Trophoblast cell (in vitro differentiated cells and primary cell): ENCODE data around the gene RFC4.
A peak's percentile ranks its signal among the peaks of the same experiment; 100 is the strongest.

Experiments
- DNase-seq, 2 donors: peaks; one replicate each; pipeline ENCODE4 v3.0.0-alpha.2; 2016
- H2AFZ ChIP-seq: 2 replicates; pipeline ENCODE4 v1.6.1; 2013; ENCODE audit warnings: low read length, moderate library complexity, mild to moderate bottlenecking; ENCODE audit not compliant: insufficient read depth, poor library complexity
- H2AK5ac ChIP-seq: 2 replicates; pipeline ENCODE4 v1.6.1; 2013; ENCODE audit warnings: mild to moderate bottlenecking, low read length
- H2BK120ac ChIP-seq: 2 replicates; pipeline ENCODE4 v1.6.1; 2013; ENCODE audit warnings: low read length, mild to moderate bottlenecking, moderate library complexity; ENCODE audit not compliant: insufficient read depth, poor library complexity
- H2BK12ac ChIP-seq: 2 replicates; pipeline ENCODE4 v1.6.1; 2013; ENCODE audit warnings: mild to moderate bottlenecking, low read length, moderate library complexity
- H2BK5ac ChIP-seq: 2 replicates; pipeline ENCODE4 v1.6.1; 2013; ENCODE audit warnings: low read length, low read depth, moderate library complexity, mild to moderate bottlenecking; ENCODE audit not compliant: poor library complexity
- H3K14ac ChIP-seq: 2 replicates; pipeline ENCODE4 v1.6.1; 2013; ENCODE audit warnings: mild to moderate bottlenecking, low read length
- H3K18ac ChIP-seq: 2 replicates; pipeline ENCODE4 v1.6.1; 2013; ENCODE audit warnings: mild to moderate bottlenecking, low read length
- H3K23ac ChIP-seq: 2 replicates; pipeline ENCODE4 v1.6.1; 2013; ENCODE audit warnings: low read length
- H3K27ac ChIP-seq: 2 replicates; pipeline ENCODE4 v1.5.1; 2013; ENCODE audit warnings: low read depth, mild to moderate bottlenecking, inconsistent platforms, low read length, moderate library complexity
- H3K27me3 ChIP-seq: 2 replicates; pipeline ENCODE4 v1.6.1; 2013; ENCODE audit warnings: inconsistent platforms, mild to moderate bottlenecking, low read length, moderate library complexity; ENCODE audit not compliant: insufficient read depth
- H3K36me3 ChIP-seq, 2 experiments: 1 replicate in 1 of 2; 2 replicates in 1 of 2; pipeline ENCODE4 v1.6.1; 2013; ENCODE audit warnings: low read length in 2 of 2, mild to moderate bottlenecking in 2 of 2, moderate library complexity in 1 of 2; ENCODE audit not compliant: insufficient read depth in 2 of 2, control insufficient read depth in 1 of 2
- H3K4ac ChIP-seq: 2 replicates; pipeline ENCODE4 v1.6.1; 2013; ENCODE audit warnings: low read depth, mild to moderate bottlenecking, low read length, moderate library complexity
- H3K4me1 ChIP-seq, 2 experiments: 1 replicate in 1 of 2; 2 replicates in 1 of 2; pipeline ENCODE4 v1.6.1; 2013; ENCODE audit warnings: low read length in 2 of 2, mild to moderate bottlenecking in 2 of 2, moderate library complexity in 1 of 2; ENCODE audit not compliant: insufficient read depth in 2 of 2, control insufficient read depth in 1 of 2
- H3K4me2 ChIP-seq: 2 replicates; pipeline ENCODE4 v1.6.1; 2013; ENCODE audit warnings: inconsistent platforms, mild to moderate bottlenecking, low read length, moderate library complexity
- H3K4me3 ChIP-seq: 2 replicates; pipeline ENCODE4 v1.5.1; 2013; ENCODE audit warnings: mild to moderate bottlenecking, low read depth, low read length, inconsistent platforms
- H3K79me1 ChIP-seq: one replicate; pipeline ENCODE4 v1.6.1; 2013; ENCODE audit warnings: low read length
- H3K79me2 ChIP-seq: 2 replicates; pipeline ENCODE4 v1.6.1; 2013; ENCODE audit warnings: low read length, mild to moderate bottlenecking; ENCODE audit not compliant: control insufficient read depth, insufficient read depth, poor library complexity
- H3K9ac ChIP-seq: 2 replicates; pipeline ENCODE4 v1.6.1; 2013; ENCODE audit warnings: mild to moderate bottlenecking, low read length
- H3K9me3 ChIP-seq: 2 replicates; pipeline ENCODE4 v1.6.1; 2013; ENCODE audit warnings: low read depth, mild to moderate bottlenecking, control low read depth, inconsistent platforms, low read length; ENCODE audit not compliant: insufficient read depth
- H4K12ac ChIP-seq: 2 replicates; pipeline ENCODE4 v1.6.1; 2013; ENCODE audit warnings: low read depth, mild to moderate bottlenecking, low read length, moderate library complexity
- H4K8ac ChIP-seq: 2 replicates; pipeline ENCODE4 v1.6.1; 2013; ENCODE audit warnings: low read depth, mild to moderate bottlenecking, low read length, moderate library complexity
- H4K91ac ChIP-seq: one replicate; pipeline ENCODE4 v1.6.1; 2013; ENCODE audit warnings: low read depth, mild to moderate bottlenecking, low read length, moderate library complexity
- WGBS: extraction: QIAGEN DNeasy Blood & Tissue Kit; methylation state at CpG from one replicate; pipeline ENCODE4 v1.1.7; 2013; ENCODE audit warnings: missing lambda C conversion rate; ENCODE audit not compliant: insufficient read length, insufficient coverage; ENCODE audit errors: extremely low coverage; 5-methylcytosine and 5-hydroxymethylcytosine counted together

Gene RFC4

GRCh38 chr3:186844908-186845307 is 38.6 kb upstream of the RFC4 start:
- no peak overlapping the region for H4K12ac ChIP-seq
- H3K27ac ChIP-seq, result no peak overlapping the region

DNA sequence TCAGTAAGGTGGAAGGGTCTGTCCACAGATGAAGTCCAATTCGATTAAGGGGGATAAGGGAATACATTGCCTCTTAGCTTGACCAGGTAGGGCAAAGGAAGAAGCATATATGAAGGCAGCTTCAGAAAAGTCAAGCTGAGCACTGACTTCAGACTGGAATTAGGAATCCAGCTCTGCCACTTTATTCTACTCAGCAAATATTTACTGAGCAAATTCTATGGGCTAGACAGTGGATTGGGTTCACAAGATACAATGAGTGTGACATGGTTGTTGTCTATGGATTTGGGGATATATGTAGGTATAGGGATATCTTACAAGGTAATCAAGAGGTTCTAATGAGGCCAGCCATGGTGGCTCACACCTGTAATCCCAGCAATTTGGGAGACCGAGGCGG is 36.8 kb upstream of the RFC4 start:
- no peak overlapping the region for H3K18ac ChIP-seq
- no peak overlapping the region for H4K91ac ChIP-seq
- H3K4me2 ChIP-seq, result no peak overlapping the region
- H4K8ac ChIP-seq, result no peak overlapping the region
- H3K79me1 ChIP-seq, result no peaks in the 10 kb centered on the region
- no peak overlapping the region for H3K9ac ChIP-seq
- peaks cover 2% of the 10 kb centered on the region for H3K27me3 ChIP-seq
- no peak overlapping the region for H3K4me3 ChIP-seq
- H2BK120ac ChIP-seq, result no peak overlapping the region
- H3K4me1 ChIP-seq, result peaks cover 4 to 9% of the 10 kb centered on the region in 2 experiments
- H2BK5ac ChIP-seq, result no peak overlapping the region
- no peak overlapping the region for H3K4ac ChIP-seq
- WGBS, result no CpG with 5 or more reads among the region's 3 CpGs
- H2AFZ ChIP-seq, result no peak overlapping the region
- H3K14ac ChIP-seq, result no peak overlapping the region
- H3K79me2 ChIP-seq, result no peaks in the 10 kb centered on the region
- H3K9me3 ChIP-seq, result peaks cover 1% of the 10 kb centered on the region
- DNase-seq, result peak in 1 of 2 donors; percentile 16
- H3K23ac ChIP-seq, result no peak overlapping the region
- H2BK12ac ChIP-seq, result no peak overlapping the region
- H3K27ac ChIP-seq, result no peak overlapping the region
- no peaks in the 10 kb centered on the region for H3K36me3 ChIP-seq
- H4K12ac ChIP-seq, result no peak overlapping the region
- H2AK5ac ChIP-seq, result no peak overlapping the region

More at GRCh38 chr3:186844908-186845307, 38.6 kb upstream of the RFC4 start:
- no peaks in the 10 kb centered on the region for H3K36me3 ChIP-seq
- no peak overlapping the region for H3K4me2 ChIP-seq
- H3K4me3 ChIP-seq, result peak overlapping the region; percentile 46
- no peak overlapping the region for H3K18ac ChIP-seq
- H3K4me1 ChIP-seq, result peaks cover 4 to 7% of the 10 kb centered on the region in 2 experiments
- no peaks in the 10 kb centered on the region for H3K79me2 ChIP-seq
- no peak overlapping the region for H3K4ac ChIP-seq
- no peak overlapping the region for H2AK5ac ChIP-seq
- no peak overlapping the region for H2AFZ ChIP-seq
- H2BK12ac ChIP-seq, result no peak overlapping the region
- no peak overlapping the region for H3K14ac ChIP-seq
- no peak overlapping the region for H4K91ac ChIP-seq
- peaks cover 2% of the 10 kb centered on the region for H3K27me3 ChIP-seq
- no peak overlapping the region for H2BK120ac ChIP-seq
- no peak overlapping the region for H4K8ac ChIP-seq
- no peak overlapping the region for H2BK5ac ChIP-seq
- no peaks in the 10 kb centered on the region for H3K79me1 ChIP-seq
- DNase-seq, result no peak
- 100% methylated on average over 3 of the region's 11 CpGs for WGBS
- no peak overlapping the region for H3K9ac ChIP-seq
- H3K23ac ChIP-seq, result no peak overlapping the region
- peaks cover 1% of the 10 kb centered on the region for H3K9me3 ChIP-seq

DNA sequence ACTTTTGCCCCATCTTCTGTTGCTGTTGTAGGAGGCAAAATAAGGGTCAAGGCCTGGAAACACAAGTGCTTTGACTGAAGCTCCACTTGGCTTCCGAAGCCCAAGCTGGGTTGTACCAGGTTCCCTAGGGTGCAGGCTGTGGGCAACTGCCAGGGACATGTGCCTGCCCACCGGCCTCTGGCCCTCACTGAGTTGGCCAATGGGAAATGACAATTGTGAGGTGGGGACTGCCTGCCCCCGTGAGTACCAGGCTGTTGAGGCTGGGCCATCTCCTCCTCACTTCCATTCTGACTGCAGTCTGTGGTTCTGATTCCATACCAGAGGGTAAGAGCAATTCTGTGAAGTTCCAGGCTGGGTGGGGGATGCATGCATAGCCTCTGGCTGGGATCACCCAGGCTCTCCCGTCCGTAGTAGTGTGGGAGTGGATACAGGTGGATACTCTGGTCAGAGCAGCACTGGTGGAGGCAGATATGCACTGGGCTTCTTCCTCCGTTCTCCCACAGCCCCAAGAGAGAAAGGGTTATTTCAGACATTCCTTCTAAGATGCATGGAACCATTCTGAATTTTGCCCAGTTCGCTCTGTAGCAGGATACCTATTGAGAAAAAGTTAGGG is 36.2 kb upstream of the RFC4 start, which contains the start of gene ADIPOQ:
ADIPOQ (plus strand) TSS at position 285 of the 613 bp plus-strand sequence. CDS start 10,349 bp downstream, outside the sequence.
- no peak within 1 kb of the TSS for H3K4ac ChIP-seq
- no peak within 1 kb of the TSS for H2BK12ac ChIP-seq
- no peak within 1 kb of the TSS for H3K4me3 ChIP-seq
- no peak within 1 kb of the TSS for H2AK5ac ChIP-seq
- H4K91ac ChIP-seq, result no peak within 1 kb of the TSS
- no peak within 1 kb of the TSS for H2BK5ac ChIP-seq
- no peaks in the 10 kb centered on the region for H3K79me1 ChIP-seq
- H4K12ac ChIP-seq, result no peak within 1 kb of the TSS
- H3K18ac ChIP-seq, result no peak within 1 kb of the TSS
- H3K9ac ChIP-seq, result no peak within 1 kb of the TSS
- H3K79me2 ChIP-seq, result no peaks in the 10 kb centered on the region
- H4K8ac ChIP-seq, result no peak within 1 kb of the TSS
- no peak within 1 kb of the TSS for H2AFZ ChIP-seq
- no CpG with 5 or more reads among the region's 7 CpGs for WGBS
- no peak within 1 kb of the TSS for H3K27ac ChIP-seq
- peaks cover 1% of the 10 kb centered on the region for H3K9me3 ChIP-seq
- no peaks in the 10 kb centered on the region for H3K36me3 ChIP-seq
- H3K27me3 ChIP-seq, result peaks cover 2% of the 10 kb centered on the region
- H3K4me1 ChIP-seq, result peaks cover 4 to 9% of the 10 kb centered on the region in 2 experiments
- H3K14ac ChIP-seq, result no peak within 1 kb of the TSS
- DNase-seq, result no peak
- no peak within 1 kb of the TSS for H3K23ac ChIP-seq
- no peak within 1 kb of the TSS for H2BK120ac ChIP-seq
- no peak within 1 kb of the TSS for H3K4me2 ChIP-seq

DNA sequence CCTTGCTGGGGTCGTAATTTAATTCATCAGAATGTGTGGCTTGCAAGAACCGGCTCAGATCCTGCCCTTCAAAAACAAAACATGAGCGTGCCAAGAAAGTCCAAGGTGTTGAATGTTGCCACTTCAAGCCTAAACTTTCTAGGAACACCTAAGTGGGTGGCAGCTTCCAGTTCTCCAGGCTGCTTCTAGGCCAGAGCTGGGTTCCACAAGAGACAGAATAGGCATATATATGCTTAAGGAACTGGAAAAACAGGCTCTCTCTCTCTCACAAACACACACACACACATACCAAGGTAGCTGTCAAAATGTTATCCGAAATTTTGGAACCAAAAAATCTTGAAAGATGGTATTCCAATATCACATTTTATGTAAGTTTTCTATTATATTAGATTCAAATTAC is 35.3 kb upstream of the RFC4 start:
- Histone ChIP-seq H3K4me3 (no peak overlapping the region), H3K14ac (no peak overlapping the region), H2AK5ac (no peak overlapping the region), H3K36me3 (no peaks in the 10 kb centered on the region), H4K12ac (no peak overlapping the region), H3K4me1 (peaks cover 4 to 9% of the 10 kb centered on the region in 2 experiments), H3K27me3 (peaks cover 2% of the 10 kb centered on the region), H3K4me2 (no peak overlapping the region), H3K9me3 (peaks cover 1% of the 10 kb centered on the region), H3K23ac (no peak overlapping the region), H3K79me1 (no peaks in the 10 kb centered on the region), H4K8ac (no peak overlapping the region), H3K18ac (no peak overlapping the region), H3K4ac (no peak overlapping the region), H4K91ac (no peak overlapping the region), H2BK12ac (no peak overlapping the region), H2AFZ (no peak overlapping the region), H3K79me2 (no peaks in the 10 kb centered on the region), H3K9ac (no peak overlapping the region), H2BK120ac (no peak overlapping the region), H2BK5ac (no peak overlapping the region), H3K27ac (no peak overlapping the region)
- WGBS, result no CpG with 5 or more reads among the region's 4 CpGs
- peak in 1 of 2 donors; percentile 48 for DNase-seq
